Bone marrow (tissue), 2 donors: ENCODE data around the gene RBP2.
"Not testable (repeated sequence)": the region's sequence is repeated elsewhere in the genome, so short reads cannot be mapped to it uniquely, and the experiment has no call there.

ENCODE experiments used
- DNase-seq, 2 donors: peaks; one replicate each; lab custom pipeline; 2025; lab: John Stamatoyannopoulos, UW

The RBP2 gene

GRCh38 chr3:139441656-139442055 lies 34.7 kb downstream of the RBP2 start:
- no peak for DNase-seq

- no peak for DNase-seq
Measured at GRCh38 chr3:139440639-139441556, 35.4 kb downstream of the RBP2 start.

DNA sequence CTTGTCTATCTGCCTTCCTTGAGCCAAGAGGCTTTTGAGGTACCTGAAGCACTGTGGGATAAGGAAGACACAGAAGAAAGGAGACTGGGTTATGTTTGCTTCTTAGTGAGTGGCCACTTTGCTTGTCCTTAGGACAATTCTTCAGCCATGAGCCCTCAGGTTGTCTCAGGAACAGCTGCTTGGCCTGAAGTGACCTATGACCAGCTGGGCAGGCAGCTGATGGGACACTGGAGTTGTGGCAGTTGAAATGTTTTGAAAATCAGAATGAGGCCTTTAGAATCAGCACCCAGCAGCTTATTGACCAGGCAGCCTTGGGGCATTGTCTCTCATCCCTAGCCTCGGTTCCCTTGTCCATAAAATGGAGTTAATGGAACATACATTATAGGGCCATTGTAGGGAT lies 37.0 kb downstream of the RBP2 start:
- DNase-seq, result no peak

- no peak for DNase-seq
Measured at GRCh38 chr3:139434764-139435307, 41.5 kb downstream of the RBP2 start.

GRCh38 chr3:139434228-139434627 lies 42.1 kb downstream of the RBP2 start:
- DNase-seq, result no peak

DNA sequence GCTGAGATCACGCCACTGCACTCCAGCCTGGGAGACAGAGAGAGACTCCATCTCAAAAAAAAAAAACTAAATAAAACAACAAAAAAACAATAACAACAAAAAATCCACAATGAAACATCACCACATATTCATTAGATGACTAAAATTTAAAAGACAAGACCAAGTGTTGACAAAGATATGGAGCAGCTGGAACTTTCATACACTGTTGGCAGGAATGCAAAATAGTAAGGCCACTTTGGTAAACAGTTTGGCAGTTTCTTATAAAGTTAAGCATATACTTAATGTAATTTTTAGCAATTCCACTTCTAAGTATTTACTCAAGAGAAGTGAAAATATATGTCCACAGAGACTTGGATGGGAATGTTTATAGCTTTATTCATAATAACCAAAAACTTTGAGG lies 43.2 kb downstream of the RBP2 start:
- no peak for DNase-seq

DNA sequence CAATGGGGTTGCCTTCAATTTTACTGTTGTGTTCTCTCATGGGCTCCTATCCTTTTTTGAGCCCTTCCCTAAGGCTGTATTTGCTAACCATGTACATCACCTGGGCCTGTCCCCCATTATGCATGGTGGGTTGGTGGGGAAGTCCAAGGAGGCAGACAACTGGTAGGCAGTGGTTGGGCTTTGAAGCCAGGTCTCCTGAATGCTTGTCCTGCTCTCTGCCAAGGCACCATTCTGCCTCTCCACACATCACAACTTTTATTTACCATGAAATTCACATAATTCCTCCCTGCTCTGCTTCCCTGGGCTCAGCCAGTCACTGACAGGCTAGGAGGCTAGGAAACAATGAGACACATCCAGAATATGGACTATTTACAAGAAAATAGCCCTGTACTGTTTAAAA lies 45.8 kb downstream of the RBP2 start:
- DNase-seq, result no peak

DNA sequence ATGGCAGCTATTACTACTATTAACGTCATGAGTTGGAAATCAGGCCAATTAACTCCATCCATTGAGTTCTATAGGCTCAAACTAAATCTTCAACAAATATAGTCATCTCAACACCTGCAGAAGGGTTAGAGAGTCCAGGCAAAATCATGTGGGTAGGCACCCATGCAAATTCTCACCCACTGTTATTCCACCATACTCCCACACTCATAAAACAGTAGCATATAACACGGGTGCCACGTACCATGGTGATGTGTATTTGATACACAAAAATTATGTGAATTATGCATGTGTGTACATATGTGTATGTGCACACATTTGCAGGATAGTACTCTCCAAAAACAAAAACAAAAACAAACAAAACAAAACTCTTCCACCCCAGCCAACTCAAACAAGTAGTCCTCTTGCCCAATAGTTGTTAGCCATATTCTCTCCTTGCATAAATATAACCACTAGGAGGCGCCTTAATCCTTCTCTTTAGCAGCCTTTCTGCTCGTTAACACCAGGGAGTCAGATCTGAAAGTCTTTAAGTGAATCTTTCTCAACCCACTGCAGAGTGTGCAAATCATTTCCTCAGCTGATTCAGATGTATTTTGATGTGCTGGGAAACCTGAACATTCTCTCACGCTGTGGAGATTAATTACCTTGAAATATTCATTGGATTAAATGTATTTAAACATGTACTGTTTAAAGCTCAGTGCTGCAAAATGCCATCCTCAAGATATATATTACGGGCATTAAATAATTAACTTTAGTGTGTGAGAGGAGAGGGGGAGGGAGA lies 48.8 kb downstream of the RBP2 start:
- DNase-seq, result peak in 1 of 2 donors; percentile 75

- no peak for DNase-seq
Measured at GRCh38 chr3:139425745-139426400, 50.4 kb downstream of the RBP2 start.

GRCh38 chr3:139423232-139423631 lies 53.1 kb downstream of the RBP2 start:
- no peak for DNase-seq

GRCh38 chr3:139421460-139421859 lies 54.9 kb downstream of the RBP2 start:
- DNase-seq, result no peak

DNA sequence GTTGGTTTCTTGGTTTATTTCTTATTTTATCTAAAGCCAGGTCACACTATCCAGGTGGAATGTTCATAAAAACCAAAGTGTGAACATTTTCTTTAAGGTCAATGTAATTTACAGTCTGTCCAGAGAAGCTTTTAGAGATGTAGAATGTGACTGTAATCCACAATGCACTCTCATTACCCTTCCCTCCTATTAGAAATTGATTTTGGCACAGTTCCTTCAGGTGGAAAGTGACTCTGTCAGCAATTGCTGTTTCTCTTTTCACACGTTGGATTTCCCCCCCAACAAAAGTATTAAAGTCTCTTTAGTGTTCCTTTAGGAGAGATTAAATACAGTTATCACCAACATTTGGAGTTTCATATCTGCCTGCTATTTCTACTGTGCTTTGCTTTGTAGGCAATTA lies 55.3 kb downstream of the RBP2 start:
- no peak for DNase-seq

GRCh38 chr3:139418144-139418543 lies 58.2 kb downstream of the RBP2 start:
- no peak for DNase-seq

DNA sequence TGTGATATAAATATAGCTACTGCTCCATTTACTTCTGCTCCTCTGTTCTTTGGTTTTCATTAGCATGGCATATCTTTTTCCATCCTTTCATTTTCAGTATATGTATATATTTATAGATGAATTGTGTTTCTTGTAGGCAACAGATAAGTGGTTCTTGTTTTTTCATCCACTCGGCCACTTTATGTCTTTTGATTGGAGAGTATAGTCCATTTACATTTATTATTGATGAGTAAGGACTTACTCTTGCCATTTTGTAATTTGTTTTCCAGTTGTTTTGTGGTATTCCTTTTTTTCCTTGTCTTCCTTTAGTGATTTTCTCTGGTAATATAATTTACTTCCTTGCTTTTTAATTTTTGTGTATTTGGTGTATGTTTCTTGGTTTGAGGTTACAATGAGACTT lies 60.0 kb downstream of the RBP2 start:
- no peak for DNase-seq

DNA sequence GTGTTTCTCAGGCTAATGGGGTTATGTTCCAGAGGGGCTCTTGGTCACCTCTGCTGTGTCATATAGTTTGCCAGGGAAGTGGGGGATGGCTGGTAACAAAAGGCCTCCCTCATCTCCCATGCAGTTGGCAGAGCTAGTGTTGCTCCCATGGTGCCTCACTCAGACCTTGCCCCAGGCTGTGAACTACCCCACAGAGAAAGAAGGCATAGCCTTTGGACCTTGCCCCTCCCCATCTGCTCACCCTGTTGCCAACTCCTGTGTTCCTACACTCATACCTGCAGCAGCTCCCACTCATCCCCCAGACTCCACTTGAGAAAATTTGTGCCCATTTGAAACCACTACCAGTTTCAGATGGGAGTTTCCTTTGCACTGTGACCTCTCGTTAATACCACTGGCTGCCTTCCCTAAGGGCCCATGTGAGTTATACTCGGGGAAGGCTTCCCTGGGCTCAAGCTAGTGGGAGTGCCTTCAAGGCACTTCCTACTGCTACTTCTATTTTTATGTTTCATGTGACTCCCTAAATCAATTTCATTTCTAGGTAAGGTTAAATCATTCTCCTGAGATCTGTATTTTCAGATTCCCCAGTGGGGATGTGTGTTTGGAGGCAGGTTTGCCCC lies 61.6 kb downstream of the RBP2 start:
- DNase-seq, result no peak

GRCh38 chr3:139412891-139413290 lies 63.4 kb downstream of the RBP2 start:
- not testable (repeated sequence) for DNase-seq
